Uterus (tissue), 4 donors: Measurements from ENCODE around the gene ST8SIA2. TPM values are rescaled to one million over a fixed set of nuclear protein-coding genes. Genes with fewer than 3 reads are reported as not detected.

ENCODE experiments used
- DNase-seq, 2 donors: peaks; one replicate each; pipeline ENCODE4 v3.0.0-alpha.2; 2019 to 2020
- H3K27ac ChIP-seq, 2 donors: fragments of 200-600 bp; sonication (generic); 1 replicate in 1 of 2; 2 replicates in 1 of 2; pipeline ENCODE4 v1.5.1; 2016 to 2018
- H3K27me3 ChIP-seq, 2 donors: fragments of 200-600 bp; sonication (generic); one replicate each; pipeline ENCODE4 v1.5.1; 2018 to 2019; ENCODE audit warnings: control low read depth in 1 of 2
- H3K36me3 ChIP-seq, 2 donors: fragments of 200-600 bp; sonication (generic); one replicate each; pipeline ENCODE4 v1.5.1; 2019; ENCODE audit warnings: control low read depth in 1 of 2
- H3K4me1 ChIP-seq, 2 donors: fragments of 200-600 bp; sonication (generic); one replicate each; pipeline ENCODE4 v1.5.1; 2018 to 2019; ENCODE audit warnings: control low read depth in 1 of 2
- H3K4me3 ChIP-seq, 2 donors: fragments of 200-600 bp; sonication (generic); 1 replicate in 1 of 2; 2 replicates in 1 of 2; pipeline ENCODE4 v1.5.1; 2018 to 2019; ENCODE audit warnings: mild to moderate bottlenecking in 1 of 2
- H3K9me3 ChIP-seq, 2 donors: fragments of 200-600 bp; sonication (generic); one replicate each; pipeline ENCODE4 v1.5.1; 2019; ENCODE audit warnings: control low read depth in 1 of 2
- CTCF ChIP-seq, 4 experiments: fragments of 200-600 bp in 2 of 4; fragments of 450-650 bp in 2 of 4; sonication (generic) in 2 of 4; IDR thresholded peaks; one replicate each; pipeline ENCODE4 v1.5.1; 2016 to 2019; ENCODE audit warnings: antibody characterized with exemption in 4 of 4, mild to moderate bottlenecking in 2 of 4, moderate library complexity in 1 of 4
- POLR2A ChIP-seq, 2 donors: fragments of 450-650 bp; IDR thresholded peaks; one replicate each; pipeline ENCODE4 v1.6.1; 2016; ENCODE audit warnings: antibody characterized with exemption in 2 of 2, mild to moderate bottlenecking in 1 of 2, moderate library complexity in 1 of 2
- intact Hi-C: fragments of 100-400 bp; cut with DNase I; formaldehyde crosslinking; loops from one replicate; pipeline ENCODE4 v1.15.1; 2023; ENCODE audit warnings: low total_unique reads
- total RNA-seq, 4 donors: library from RNA; depleted of rRNA in 3 of 4; stranded (reverse); fragments of >200 nt in 3 of 4; gene quantifications; one replicate each; pipeline versions ENCODE4 v1.1.0 to v1.2.4, GENCODE V29; 2014 to 2023
- donor health status: DM: yes; HTN: yes; CAD: no.

ST8SIA2 gene
- total RNA-seq, 4 donors from 2014 or later: 4.1 TPM; not detected in 3

GRCh38 chr15:92480361-92480760, 86.7 kb downstream of the ST8SIA2 start:
- H3K4me1 ChIP-seq: no peaks in the 10 kb centered on the region
- DNase-seq: no peak
- no peak overlapping the region for H3K4me3 ChIP-seq
- intact Hi-C loops: no loop called here
- no peaks in the 10 kb centered on the region for H3K27me3 ChIP-seq
- TF ChIP-seq CTCF (IDR thresholded peaks at IDR 0.05): no peak
- no peak for TF ChIP-seq POLR2A (IDR thresholded peaks at IDR 0.05)
- no peaks in the 10 kb centered on the region for H3K9me3 ChIP-seq
- no peaks in the 10 kb centered on the region for H3K36me3 ChIP-seq
- H3K27ac ChIP-seq: no peak overlapping the region

- no peak for TF ChIP-seq POLR2A (IDR thresholded peaks at IDR 0.05)
- TF ChIP-seq CTCF (IDR thresholded peaks at IDR 0.05): no peak
- no peak for DNase-seq
These were observed 91.8 kb downstream of the ST8SIA2 start for GRCh38 chr15:92485441-92485840.

GRCh38 chr15:92492551-92493115, 99.0 kb downstream of the ST8SIA2 start:
- intact Hi-C loops: no loop called here
- H3K27ac ChIP-seq: no peak overlapping the region
- TF ChIP-seq CTCF (IDR thresholded peaks at IDR 0.05) (no peak), POLR2A (IDR thresholded peaks at IDR 0.05) (no peak)

More at GRCh38 chr15:92485441-92485840, 91.8 kb downstream of the ST8SIA2 start:
- Histone ChIP-seq H3K4me3 (no peak overlapping the region), H3K36me3 (no peaks in the 10 kb centered on the region), H3K4me1 (no peaks in the 10 kb centered on the region), H3K27me3 (no peaks in the 10 kb centered on the region), H3K9me3 (peaks cover 0 to 4% of the 10 kb centered on the region in 2 donors), H3K27ac (no peak overlapping the region)
- intact Hi-C loops: no loop called here

GRCh38 chr15:92494806-92495336, 101.2 kb downstream of the ST8SIA2 start:
- intact Hi-C loops: no loop called here
- H3K9me3 ChIP-seq: no peaks in the 10 kb centered on the region
- H3K27ac ChIP-seq: no peak overlapping the region
- no peaks in the 10 kb centered on the region for H3K36me3 ChIP-seq
- DNase-seq: no peak
- no peak overlapping the region for H3K4me3 ChIP-seq
- H3K27me3 ChIP-seq: no peaks in the 10 kb centered on the region
- no peak for TF ChIP-seq CTCF (IDR thresholded peaks at IDR 0.05)
- no peak for TF ChIP-seq POLR2A (IDR thresholded peaks at IDR 0.05)
- no peaks in the 10 kb centered on the region for H3K4me1 ChIP-seq

More at GRCh38 chr15:92492551-92493115, 99.0 kb downstream of the ST8SIA2 start:
- no peak for DNase-seq
- no peaks in the 10 kb centered on the region for H3K4me1 ChIP-seq
- no peaks in the 10 kb centered on the region for H3K36me3 ChIP-seq
- no peaks in the 10 kb centered on the region for H3K27me3 ChIP-seq
- peaks cover 0 to 4% of the 10 kb centered on the region in 2 donors for H3K9me3 ChIP-seq
- no peak overlapping the region for H3K4me3 ChIP-seq

GRCh38 chr15:92495446-92495845, 101.8 kb downstream of the ST8SIA2 start:
- H3K4me1 ChIP-seq: no peaks in the 10 kb centered on the region
- H3K36me3 ChIP-seq: no peaks in the 10 kb centered on the region
- intact Hi-C loops: no loop called here
- no peaks in the 10 kb centered on the region for H3K27me3 ChIP-seq
- H3K4me3 ChIP-seq: no peak overlapping the region
- H3K9me3 ChIP-seq: no peaks in the 10 kb centered on the region
- H3K27ac ChIP-seq: no peak overlapping the region
- DNase-seq: no peak
- no peak for TF ChIP-seq CTCF (IDR thresholded peaks at IDR 0.05)
- no peak for TF ChIP-seq POLR2A (IDR thresholded peaks at IDR 0.05)
